K562 (cell line): ENCODE results near the gene FAM174C. TPM values are rescaled to one million over a fixed set of nuclear protein-coding genes. Genes with fewer than 3 reads are reported as not detected.

Experiments
- ARID4B ChIP-seq: sonication (generic); formaldehyde crosslinking; IDR thresholded peaks from 2 replicates; pipeline ENCODE4 v1.8.0; 2022; ENCODE audit warnings: mild to moderate bottlenecking, missing genetic modification reagents
- CUX1 ChIP-seq: fragments of 200-800 bp; sonication (Bioruptor generic); IDR thresholded peaks from 2 replicates; pipeline ENCODE4 v1.6.1; 2016; ENCODE audit warnings: missing genetic modification characterization, missing compliant biosample characterization
- HMBOX1 ChIP-seq: sonication (generic); IDR thresholded peaks from 2 replicates; pipeline ENCODE4 v1.6.1; 2016
- MAZ ChIP-seq, 2 experiments: fragments of 450-650 bp in 1 of 2; sonication (generic) in 1 of 2; formaldehyde crosslinking; IDR thresholded peaks in 1 of 2; conservative IDR thresholded peaks in 1 of 2; 2 replicates each; pipeline versions ENCODE4 v1.4.0 to v1.5.0; 2020; ENCODE audit warnings: mild to moderate bottlenecking in 1 of 2, missing genetic modification reagents in 1 of 2
- MXI1 ChIP-seq: IDR thresholded peaks from 2 replicates; pipeline ENCODE4 v1.6.1; 2011; ENCODE audit warnings: low read depth, mild to moderate bottlenecking, improper control_type of control experiment, low read length
- PCBP1 ChIP-seq: fragments of 200-400 bp; formaldehyde crosslinking; IDR thresholded peaks from 2 replicates; pipeline ENCODE4 v1.6.1; 2018; ENCODE audit warnings: mild to moderate bottlenecking, low read depth, low read length; ENCODE audit not compliant: poor library complexity, severe bottlenecking
- PHB ChIP-seq: fragments of 250-450 bp; sonication (Bioruptor Pico); IDR thresholded peaks from 2 replicates; pipeline ENCODE4 v1.5.0; 2021
- PREB ChIP-seq: sonication (generic); formaldehyde crosslinking; IDR thresholded peaks from 2 replicates; pipeline ENCODE4 v1.8.1; 2023; ENCODE audit warnings: mild to moderate bottlenecking, missing genetic modification reagents
- RFX7 ChIP-seq: fragments of 250-450 bp; sonication (Bioruptor Pico); IDR thresholded peaks from 2 replicates; pipeline ENCODE4 v1.5.1; 2021; ENCODE audit warnings: mild to moderate bottlenecking
- SRF ChIP-seq, 2 experiments: fragments of 250-450, 450-650 bp in 1 of 2; sonication (Bioruptor Pico) in 1 of 2; sonication (generic) in 1 of 2; formaldehyde crosslinking; IDR thresholded peaks; 2 replicates each; pipeline versions ENCODE4 v1.5.0 to v1.5.1; 2020 to 2022; ENCODE audit warnings: mild to moderate bottlenecking in 1 of 2, missing genetic modification reagents in 1 of 2
- ZNF639 ChIP-seq, 2 experiments: fragments of 200-800 bp in 1 of 2; sonication (Bioruptor generic) in 1 of 2; sonication (generic) in 1 of 2; formaldehyde crosslinking in 1 of 2; IDR thresholded peaks in 1 of 2; conservative IDR thresholded peaks in 1 of 2; 2 replicates each; pipeline versions ENCODE4 v1.5.0 to v1.6.1; 2016 to 2020; ENCODE audit warnings: missing compliant biosample characterization in 1 of 2, missing genetic modification characterization in 1 of 2, missing genetic modification reagents in 1 of 2
- polyA plus RNA-seq, 8 experiments: library from polyadenylated mRNA; depleted of rRNA in 4 of 8; stranded (reverse) in 5 of 8; unstranded in 3 of 8; fragments of >200 nt; fragmentation: Nextera tagmentation in 2 of 8; fragmentation: Illumina TruSeq in 1 of 8; extraction: Ambion mirVana in 2 of 8; extraction: Trizol in 1 of 8; gene quantifications; 2 replicates each; pipeline versions ENCODE4 v1.2.1 to v1.2.3, GENCODE V29; 2011 to 2014; ENCODE audit warnings: inconsistent platforms in 1 of 8, missing spikeins in 1 of 8
- total RNA-seq, 7 experiments: library from RNA; depleted of rRNA in 6 of 7; stranded (reverse); fragments of >200 nt in 6 of 7; fragmentation: Illumina TruSeq in 2 of 7; extraction: Trizol in 2 of 7; gene quantifications; 2 replicates each; pipeline versions ENCODE4 v1.2.1 to v1.2.3, GENCODE V29; 2011 to 2021; ENCODE audit warnings: low replicate concordance in 1 of 7

Gene FAM174C
- total and polyA plus RNA-seq, 9 of the 15 experiments (the other 6 are each of a cell fraction or from before 2014, with no cell fraction given) = 0.66 to 89.6 (median 20.3) TPM

- TF ChIP-seq ZNF639 (CRISPR knock-in tag; conservative IDR thresholded peaks at IDR 0.05 in 1 of 2, IDR thresholded peaks at IDR 0.05 in 1 of 2) = peak in 1 of 2 experiments; percentile 97; a peak in 2 of 4 replicates
- peak; percentile 91 for TF ChIP-seq ARID4B (CRISPR knock-in tag)
- TF ChIP-seq PHB = 0 out of 2 replicates have a peak, but pooled peaks have one; percentile 79
- TF ChIP-seq PREB = 0 out of 2 replicates have a peak, but pooled peaks have one; percentile 13
- TF ChIP-seq SRF (CRISPR knock-in tag; IDR thresholded peaks at IDR 0.05) = 0 out of 4 replicates have a peak, but pooled peaks of 1 of the 2 experiments have one; percentile 54
- no peak for TF ChIP-seq CUX1
- peak; percentile 54 for TF ChIP-seq PCBP1
- TF ChIP-seq MAZ (CRISPR knock-in tag; conservative IDR thresholded peaks at IDR 0.05 in 1 of 2, IDR thresholded peaks at IDR 0.05 in 1 of 2) = peak in 1 of 2 experiments; percentile 78; a peak in 3 of 4 replicates
- TF ChIP-seq HMBOX1 = no peak
- peak; percentile 93 for TF ChIP-seq MXI1
- TF ChIP-seq RFX7 = 0 out of 2 replicates have a peak, but pooled peaks have one; percentile 15
Observed at GRCh38 chr19:1269478-1270212, 5.7 kb upstream of the FAM174C start (continued).
